NCI-H146 (cell line): ENCODE data around the gene FILIP1L.

Experiments
- DNase-seq: peaks from one replicate; lab custom pipeline; 2025; lab: John Stamatoyannopoulos, UW

Gene FILIP1L

DNA sequence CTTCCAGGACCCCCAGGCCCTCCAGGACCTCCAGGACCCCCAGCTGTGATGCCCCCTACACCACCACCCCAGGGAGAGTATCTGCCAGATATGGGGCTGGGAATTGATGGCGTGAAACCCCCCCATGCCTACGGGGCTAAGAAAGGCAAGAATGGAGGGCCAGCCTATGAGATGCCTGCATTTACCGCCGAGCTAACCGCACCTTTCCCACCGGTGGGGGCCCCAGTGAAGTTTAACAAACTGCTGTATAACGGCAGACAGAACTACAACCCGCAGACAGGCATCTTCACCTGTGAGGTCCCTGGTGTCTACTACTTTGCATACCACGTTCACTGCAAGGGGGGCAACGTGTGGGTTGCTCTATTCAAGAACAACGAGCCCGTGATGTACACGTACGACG, 318.7 kb downstream of the FILIP1L start:
- DNase-seq: no peak

DNA sequence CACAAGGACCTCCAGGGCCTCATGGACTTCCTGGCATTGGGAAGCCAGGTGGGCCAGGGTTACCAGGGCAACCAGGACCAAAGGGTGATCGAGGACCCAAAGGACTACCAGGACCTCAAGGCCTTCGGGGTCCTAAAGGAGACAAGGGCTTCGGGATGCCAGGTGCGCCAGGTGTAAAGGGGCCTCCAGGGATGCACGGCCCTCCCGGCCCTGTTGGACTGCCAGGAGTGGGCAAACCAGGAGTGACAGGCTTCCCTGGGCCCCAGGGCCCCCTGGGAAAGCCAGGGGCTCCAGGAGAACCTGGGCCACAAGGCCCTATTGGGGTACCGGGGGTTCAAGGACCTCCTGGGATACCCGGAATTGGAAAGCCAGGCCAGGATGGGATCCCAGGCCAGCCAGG, 319.8 kb downstream of the FILIP1L start:
- no peak for DNase-seq

DNA sequence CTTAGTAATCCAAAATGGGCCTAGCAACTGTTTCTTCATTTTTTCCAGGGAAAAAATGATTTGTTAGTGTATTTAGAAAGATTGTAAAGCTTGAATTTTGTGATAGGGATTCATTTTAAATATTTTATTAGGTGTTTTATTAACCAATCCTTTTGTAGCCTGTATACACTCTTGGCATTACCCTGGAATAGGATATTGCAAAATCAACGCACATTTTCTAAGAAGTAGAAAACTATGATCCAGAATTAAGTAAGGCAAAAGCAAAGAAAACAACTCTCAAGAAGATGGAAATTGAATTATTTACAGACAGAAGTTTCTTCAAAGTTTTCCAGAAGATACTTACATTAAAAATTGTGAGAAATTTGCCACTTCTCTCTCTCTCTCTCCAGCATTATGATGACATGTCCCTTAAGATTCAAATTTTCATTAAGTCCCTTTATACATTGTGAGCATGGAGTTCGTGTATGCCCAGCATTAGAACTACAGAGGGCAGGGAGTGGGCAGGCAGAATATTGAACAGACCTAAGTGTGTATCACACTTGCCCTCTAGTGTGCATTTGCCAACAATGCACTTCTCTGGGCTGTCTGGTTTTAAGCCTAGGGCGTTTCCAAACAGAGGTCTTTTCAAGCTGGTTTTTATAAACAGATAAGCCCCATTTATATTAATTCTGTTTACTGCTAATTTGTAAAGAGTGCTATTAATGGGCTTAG, 325.1 kb downstream of the FILIP1L start:
- DNase-seq: peak; percentile 26
